Amygdala (tissue), 56 donors: ENCODE results near the gene RHBDD1.
"Not testable (repeated sequence)": the region's sequence is repeated elsewhere in the genome, so short reads cannot be mapped to it uniquely, and the experiment has no call there.

Experiments used
- DNase-seq, 56 donors: peaks; one replicate each; lab custom pipeline; 2025; lab: John Stamatoyannopoulos, UW

RHBDD1 gene

DNA sequence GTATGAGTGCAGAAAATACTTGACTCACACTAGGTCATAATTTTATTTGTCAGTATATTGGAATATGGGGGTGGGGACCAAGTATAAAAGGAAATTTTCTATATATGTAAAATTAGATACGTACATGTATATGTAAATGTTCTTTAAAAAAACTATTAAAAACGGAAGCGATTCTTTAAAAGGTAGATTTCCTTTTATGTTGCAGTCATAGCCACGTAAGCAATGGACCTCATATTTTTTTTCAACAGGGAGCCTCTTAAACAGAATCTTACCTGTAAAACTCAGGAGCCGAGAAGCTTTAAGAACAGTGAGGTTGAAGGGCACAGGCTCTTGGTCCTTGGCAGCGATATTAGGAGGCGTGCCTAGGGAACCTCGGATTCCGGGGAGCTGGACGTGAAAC lies 3.3 kb downstream of the RHBDD1 start:
- no peak for DNase-seq

DNA sequence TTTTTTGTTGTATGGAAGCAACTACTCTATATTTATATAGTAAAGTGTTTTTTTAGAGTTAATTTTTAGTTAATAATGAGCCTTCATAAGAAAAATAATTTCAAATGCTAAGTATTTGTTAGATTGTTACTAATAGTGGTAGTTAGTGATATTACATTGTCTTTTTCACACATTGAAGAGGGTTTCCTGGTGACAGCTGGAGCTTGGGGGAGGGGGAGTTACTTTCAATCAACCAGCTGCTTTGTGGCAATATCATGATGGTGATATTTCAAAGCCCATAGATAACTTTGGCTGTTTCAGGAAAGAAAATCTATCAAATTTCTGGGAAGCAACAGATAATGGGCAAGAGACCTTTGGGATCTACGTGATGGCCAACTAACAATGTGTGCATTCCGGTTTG lies 4.1 kb downstream of the RHBDD1 start:
- DNase-seq, result no peak

DNA sequence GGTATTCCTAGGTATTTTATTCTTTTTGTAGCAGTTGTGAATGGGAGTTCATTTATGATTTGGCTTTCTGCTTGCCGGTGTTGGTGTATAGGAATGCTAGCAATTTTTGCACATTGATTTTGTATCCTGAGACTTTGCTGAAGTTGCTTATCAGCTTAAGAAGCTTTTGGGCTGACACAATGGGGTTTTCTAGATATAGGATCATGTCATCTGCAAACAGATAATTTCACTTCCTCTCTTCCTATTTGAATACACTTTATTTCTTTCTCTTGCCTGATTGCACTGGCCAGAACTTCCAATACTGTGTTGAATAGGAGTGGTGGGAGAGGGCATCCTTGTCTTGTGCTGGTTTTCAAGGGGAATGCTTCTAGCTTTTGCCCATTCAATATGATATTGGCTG lies 7.1 kb downstream of the RHBDD1 start:
- DNase-seq, result not testable (repeated sequence)

- DNase-seq, result no peak
These were observed 9.7 kb downstream of the RHBDD1 start for GRCh38 chr2:226845386-226846116.

DNA sequence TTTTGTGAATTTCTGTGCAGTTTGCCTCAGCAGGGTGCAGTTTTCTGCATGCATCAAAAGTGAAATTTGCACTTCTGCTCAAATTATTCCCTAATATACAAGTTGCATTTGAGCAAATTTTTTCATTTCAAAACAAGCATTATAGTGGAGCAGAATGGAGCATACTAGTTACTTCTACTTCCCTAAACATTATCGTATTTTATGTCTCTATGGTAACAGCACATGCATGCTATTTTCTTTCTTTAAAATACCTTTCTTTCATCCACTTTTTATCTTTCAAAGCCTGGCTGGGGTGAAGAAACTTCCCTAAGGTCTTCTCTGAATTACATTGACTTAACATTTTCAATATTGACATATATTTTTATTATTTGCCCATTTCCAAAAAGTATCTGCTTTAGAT lies 11.2 kb downstream of the RHBDD1 start:
- DNase-seq, result no peak

- no peak for DNase-seq
These were observed 11.7 kb downstream of the RHBDD1 start for GRCh38 chr2:226847511-226847910.

GRCh38 chr2:226849349-226849748 lies 13.5 kb downstream of the RHBDD1 start:
- DNase-seq, result no peak

GRCh38 chr2:226850024-226850423 lies 14.2 kb downstream of the RHBDD1 start:
- DNase-seq, result no peak

- no peak for DNase-seq
These were observed 19.9 kb downstream of the RHBDD1 start for GRCh38 chr2:226855787-226856186.

DNA sequence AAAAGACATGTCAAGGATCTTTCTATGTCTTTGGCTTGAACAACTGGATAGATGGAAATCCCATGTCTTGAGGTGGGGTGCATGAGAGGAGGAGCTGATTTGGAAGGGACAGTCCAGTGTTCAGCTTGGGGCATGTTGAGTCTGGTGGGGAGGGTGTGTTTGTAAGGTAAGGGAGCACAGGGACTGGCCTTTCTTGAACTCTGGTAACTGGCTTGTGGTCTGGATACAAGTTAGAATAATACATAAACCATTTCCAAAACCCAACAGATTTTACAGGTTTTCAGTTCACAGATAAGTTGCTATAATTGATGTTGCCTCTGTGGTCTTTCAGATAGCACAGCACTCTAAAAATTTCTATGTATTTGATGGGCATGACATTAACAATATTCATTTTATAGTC lies 24.2 kb downstream of the RHBDD1 start:
- no peak for DNase-seq

DNA sequence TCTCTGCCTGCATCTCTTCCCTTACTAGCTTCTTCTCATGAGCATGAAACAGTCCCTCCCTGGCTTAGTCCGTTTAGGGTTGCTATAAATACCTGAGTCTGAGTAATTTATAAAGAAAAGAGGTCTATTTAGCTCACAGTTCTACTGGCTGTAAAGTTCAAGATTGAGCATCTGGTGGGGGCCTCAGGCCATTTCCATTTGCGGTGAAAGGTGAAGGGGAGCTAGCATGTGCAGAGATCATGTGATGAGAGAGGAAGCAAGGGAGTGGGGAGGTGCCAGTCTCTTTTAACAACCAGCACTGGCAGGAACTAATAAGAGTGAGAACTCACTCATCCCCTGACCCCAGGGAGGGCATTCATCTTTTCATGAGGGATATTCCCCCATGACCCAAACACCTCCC lies 26.8 kb downstream of the RHBDD1 start:
- no peak for DNase-seq

DNA sequence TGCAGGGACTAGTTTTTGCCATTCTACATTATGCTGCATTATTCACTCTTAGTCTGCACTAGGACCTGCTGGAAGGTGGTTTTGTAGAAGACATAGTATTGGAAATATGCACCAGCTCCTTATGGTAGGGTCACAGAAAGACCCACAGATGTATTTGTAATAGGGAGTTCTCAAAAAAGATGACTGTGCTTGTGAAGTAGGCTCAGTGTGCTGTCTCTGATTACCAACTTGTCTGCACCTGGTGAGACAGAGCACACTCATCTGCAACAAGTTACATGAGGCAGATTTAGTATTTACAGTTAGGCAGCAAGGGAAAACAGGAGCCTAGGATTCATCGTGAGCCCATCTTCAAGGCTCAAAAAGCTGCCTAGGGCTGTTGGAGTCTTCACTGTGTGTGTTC lies 29.4 kb downstream of the RHBDD1 start:
- no peak for DNase-seq

- no peak for DNase-seq
These were observed 29.9 kb downstream of the RHBDD1 start for GRCh38 chr2:226865710-226866109.

DNA sequence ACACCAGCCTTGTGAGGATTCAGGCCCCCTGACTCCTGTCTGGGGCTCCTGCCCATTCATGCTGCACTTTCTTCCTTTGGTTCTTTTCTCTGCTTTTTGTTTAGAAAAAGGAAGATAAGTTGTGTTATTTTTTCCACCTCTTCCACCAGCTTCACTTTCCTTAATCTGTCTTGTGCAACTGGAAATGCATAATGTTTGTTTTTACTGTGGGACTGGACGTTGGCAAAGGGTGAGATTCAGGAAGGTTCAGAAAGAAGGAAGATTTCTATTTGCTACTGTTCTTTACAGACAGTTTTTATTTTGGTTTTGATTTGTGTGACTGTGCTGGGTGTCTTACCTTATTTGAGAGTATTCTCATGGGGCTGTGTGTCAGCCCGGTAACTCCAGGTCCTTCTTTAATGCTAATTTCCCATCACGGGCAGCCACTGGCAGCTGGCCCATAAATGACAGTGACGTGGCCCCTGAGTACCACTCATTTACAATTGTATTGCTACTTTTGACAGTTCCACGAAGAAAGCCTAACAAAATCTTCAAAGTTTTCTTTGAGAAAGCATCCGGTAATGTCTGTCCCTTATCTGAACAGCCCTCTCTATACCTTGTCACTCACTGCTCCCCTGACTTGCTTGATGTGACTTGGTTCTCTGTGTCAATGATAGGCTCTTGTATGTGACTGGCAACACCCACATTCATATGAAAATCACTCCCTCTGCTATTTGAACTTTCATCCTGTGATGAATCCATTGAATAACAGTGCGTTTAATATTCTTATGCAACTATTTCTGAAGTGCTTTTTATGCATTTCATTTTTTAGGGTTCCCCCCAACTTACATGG lies 32.7 kb downstream of the RHBDD1 start:
- DNase-seq, result peak in 2 of 56 donors; percentile 1 to 15

DNA sequence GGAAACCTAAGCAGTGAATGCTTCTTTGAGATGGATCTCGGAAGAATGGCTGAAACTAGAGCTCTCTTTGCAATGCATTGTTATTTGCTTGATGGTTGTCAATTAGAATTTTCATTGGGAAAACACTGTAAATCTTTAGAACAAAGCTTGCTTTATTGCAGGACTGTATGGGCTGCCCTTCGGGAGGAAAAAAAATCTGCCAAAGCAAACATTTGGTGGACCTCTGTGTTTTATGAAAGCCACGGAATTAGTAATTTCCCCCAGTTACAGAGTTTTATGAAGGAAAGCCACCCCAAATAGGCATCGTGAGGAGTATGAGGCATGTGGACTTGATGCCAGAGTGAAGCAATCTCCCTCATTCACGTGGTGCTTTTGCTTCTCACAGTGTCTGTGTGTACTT lies 33.5 kb downstream of the RHBDD1 start:
- DNase-seq, result no peak

GRCh38 chr2:226873051-226873620 lies 37.3 kb downstream of the RHBDD1 start:
- DNase-seq, result no peak

GRCh38 chr2:226873826-226874225 lies 38.0 kb downstream of the RHBDD1 start:
- DNase-seq, result no peak

GRCh38 chr2:226874749-226875148 lies 38.9 kb downstream of the RHBDD1 start:
- no peak for DNase-seq

- no peak for DNase-seq
These were observed 39.8 kb downstream of the RHBDD1 start for GRCh38 chr2:226875438-226876225.

GRCh38 chr2:226877491-226877890 lies 41.6 kb downstream of the RHBDD1 start:
- peak in 2 of 56 donors; percentile 1 to 7 for DNase-seq

GRCh38 chr2:226881287-226881686 lies 45.4 kb downstream of the RHBDD1 start:
- DNase-seq, result no peak
